HG03025 (cell line): ENCODE results near the gene NFYC.

ENCODE experiments used
- ATAC-seq: cut with Tn5 transposase; IDR thresholded peaks from one replicate; pipeline ENCODE4 v1.9.1; 2021; ENCODE audit warnings: mild to moderate bottlenecking, moderate library complexity; ENCODE audit not compliant: unreplicated experiment, low FRiP score

NFYC gene

GRCh38 chr1:40734882-40735628 is 43.6 kb downstream of the NFYC start:
- ATAC-seq = no peak

- ATAC-seq = no peak
Observed at GRCh38 chr1:40736085-40736531, 44.6 kb downstream of the NFYC start.

GRCh38 chr1:40738831-40739230 is 47.3 kb downstream of the NFYC start:
- ATAC-seq = no peak

GRCh38 chr1:40739455-40740008 is 48.0 kb downstream of the NFYC start:
- no peak for ATAC-seq

GRCh38 chr1:40740039-40740996 is 48.8 kb downstream of the NFYC start:
- no peak for ATAC-seq

- ATAC-seq = no peak
Observed at GRCh38 chr1:40740997-40741736, 49.7 kb downstream of the NFYC start.

GRCh38 chr1:40742363-40743061 is 51.0 kb downstream of the NFYC start:
- no peak for ATAC-seq

- no peak for ATAC-seq
Observed at GRCh38 chr1:40743452-40743851, 51.9 kb downstream of the NFYC start.

GRCh38 chr1:40743860-40744259 is 52.4 kb downstream of the NFYC start:
- no peak for ATAC-seq

- ATAC-seq = no peak
Observed at GRCh38 chr1:40745176-40745575, 53.7 kb downstream of the NFYC start.

GRCh38 chr1:40746344-40747090 is 55.0 kb downstream of the NFYC start:
- no peak for ATAC-seq

- ATAC-seq = no peak
Observed at GRCh38 chr1:40748841-40749718, 57.6 kb downstream of the NFYC start.

- ATAC-seq = no peak
Observed at GRCh38 chr1:40749817-40750216, 58.3 kb downstream of the NFYC start.

- no peak for ATAC-seq
Observed at GRCh38 chr1:40750451-40750908, 59.0 kb downstream of the NFYC start.

- no peak for ATAC-seq
Observed at GRCh38 chr1:40751802-40752201, 60.3 kb downstream of the NFYC start.

GRCh38 chr1:40753142-40753882 is 61.8 kb downstream of the NFYC start:
- ATAC-seq = no peak

GRCh38 chr1:40754201-40754600 is 62.7 kb downstream of the NFYC start:
- no peak for ATAC-seq
